Measurements from ENCODE around the gene LY9.
"Not testable (repeated sequence)": the region's sequence is repeated elsewhere in the genome, so short reads cannot be mapped to it uniquely, and the experiment has no call there.

Gene LY9

GRCh38 chr1:160841079-160841478 lies 45.1 kb downstream of the LY9 start:
- DNase-seq: no peak

GRCh38 chr1:160844447-160845232 lies 48.7 kb downstream of the LY9 start:
- peak; percentile 71 for DNase-seq

- no peak for DNase-seq
Observed at GRCh38 chr1:160846281-160846680, 50.3 kb downstream of the LY9 start.

- DNase-seq: no peak
Observed at GRCh38 chr1:160850541-160850940, 54.6 kb downstream of the LY9 start.

- DNase-seq: no peak
Observed at GRCh38 chr1:160850993-160851392, 55.0 kb downstream of the LY9 start.

GRCh38 chr1:160853014-160853413 lies 57.0 kb downstream of the LY9 start:
- no peak for DNase-seq

GRCh38 chr1:160853754-160854153 lies 57.8 kb downstream of the LY9 start:
- no peak for DNase-seq

- no peak for DNase-seq
Observed at GRCh38 chr1:160855181-160855981, 59.4 kb downstream of the LY9 start.

- no peak for DNase-seq
Observed at GRCh38 chr1:160858097-160858496, 62.1 kb downstream of the LY9 start.

GRCh38 chr1:160858507-160858906 lies 62.5 kb downstream of the LY9 start:
- no peak for DNase-seq

GRCh38 chr1:160859166-160859565 lies 63.2 kb downstream of the LY9 start:
- DNase-seq: no peak

- DNase-seq: no peak
Observed at GRCh38 chr1:160860840-160861505, 65.0 kb downstream of the LY9 start.

GRCh38 chr1:160862203-160863060 lies 66.5 kb downstream of the LY9 start, which contains the start of gene CD244:
CD244 (minus strand) TSS chr1:160862887; CDS start chr1:160862677, 210 bp downstream.
- DNase-seq: peak; percentile 61

GRCh38 chr1:160863061-160863773 lies 67.2 kb downstream of the LY9 start:
- no peak for DNase-seq

- DNase-seq: no peak
Observed at GRCh38 chr1:160863774-160864131, 67.8 kb downstream of the LY9 start.

- DNase-seq: no peak
Observed at GRCh38 chr1:160864173-160864572, 68.2 kb downstream of the LY9 start.

- no peak for DNase-seq
Observed at GRCh38 chr1:160865337-160865736, 69.4 kb downstream of the LY9 start.

GRCh38 chr1:160866001-160866694 lies 70.2 kb downstream of the LY9 start:
- no peak for DNase-seq

- DNase-seq: no peak
Observed at GRCh38 chr1:160866695-160867260, 70.8 kb downstream of the LY9 start.

GRCh38 chr1:160867651-160868050 lies 71.7 kb downstream of the LY9 start:
- DNase-seq: not testable (repeated sequence)

GRCh38 chr1:160868141-160868540 lies 72.2 kb downstream of the LY9 start:
- DNase-seq: peak; percentile 86

All from NCI-H226 (cell line).